ENCODE measurements around the gene GSTT2. TPM values are rescaled to one million over a fixed set of nuclear protein-coding genes. Genes with fewer than 3 reads are reported as not detected.
"Not testable (repeated sequence)": the region's sequence is repeated elsewhere in the genome, so short reads cannot be mapped to it uniquely, and the experiment has no call there.

GSTT2 gene
- total and polyA plus RNA-seq, 2 experiments from 2014 or later = 5.0 to 5.2 TPM

DNA sequence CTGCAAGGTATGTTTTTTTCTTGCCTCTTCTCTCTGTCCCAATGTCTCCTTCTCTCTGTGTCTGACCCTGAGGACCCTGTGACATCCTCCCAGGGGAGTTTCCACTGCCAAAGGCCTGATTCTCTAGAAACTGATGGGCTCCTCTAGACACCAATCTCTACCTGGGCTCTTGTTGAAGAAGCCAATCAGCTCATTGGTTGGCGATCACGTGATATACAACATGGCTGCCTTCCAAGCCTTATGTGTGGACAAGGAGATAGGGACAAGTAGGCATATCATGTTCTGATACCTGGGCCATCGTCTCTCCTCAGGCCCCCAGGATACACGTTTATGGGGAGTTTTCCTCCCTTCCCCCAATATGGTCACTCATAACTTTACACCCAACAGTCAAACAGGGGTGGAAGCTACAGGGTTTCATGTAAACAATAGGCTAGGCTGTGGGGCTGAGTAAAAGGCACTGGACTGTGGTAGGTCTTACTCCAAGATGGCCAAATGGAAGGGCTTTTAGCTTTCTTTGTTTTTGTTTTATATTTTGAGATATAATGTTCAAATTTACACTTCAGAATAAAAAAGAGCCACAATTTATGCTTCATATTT, 13.7 kb downstream of the GSTT2 start:
- not testable (repeated sequence) for H3K27me3 ChIP-seq; H3K4me1 ChIP-seq (ENCODE audit: low read depth); H3K27ac ChIP-seq; DNase-seq (ENCODE audit: low read depth in 1 of 2, low spot score in 1 of 2); H3K36me3 ChIP-seq; H3K4me3 ChIP-seq; H3K9me3 ChIP-seq (ENCODE audit: low read depth)

DNA sequence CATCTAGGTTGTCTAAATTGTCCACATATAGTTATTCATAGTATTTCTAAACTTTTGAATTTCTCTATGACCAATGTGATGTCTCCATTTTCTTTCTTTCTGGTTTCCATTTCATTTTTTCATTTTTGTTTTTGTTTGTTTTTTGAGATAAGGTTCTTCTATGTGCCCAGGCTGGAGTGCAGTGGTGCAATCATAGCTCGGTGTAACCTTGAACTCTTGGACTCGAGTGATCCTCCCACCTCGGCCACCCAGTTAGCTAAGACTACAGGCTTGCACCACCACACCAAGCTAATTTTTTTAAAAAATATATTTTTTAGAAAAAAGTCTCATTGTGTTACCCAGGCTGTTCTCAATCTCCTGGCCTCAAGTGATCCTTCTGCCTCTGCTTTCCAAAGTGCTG, 17.2 kb downstream of the GSTT2 start:
- DNase-seq (ENCODE audit: low read depth in 1 of 2, low spot score in 1 of 2) = no peak
- Histone ChIP-seq H3K4me3 (no peak overlapping the region), H3K9me3 (ENCODE audit: low read depth) (no peaks in the 10 kb centered on the region), H3K36me3 (no peaks in the 10 kb centered on the region), H3K27ac (no peak overlapping the region), H3K27me3 (no peaks in the 10 kb centered on the region), H3K4me1 (ENCODE audit: low read depth) (no peaks in the 10 kb centered on the region)
- no peak for TF ChIP-seq CTCF (IDR thresholded peaks at IDR 0.05; ENCODE audit: low read depth, low read length)

DNA sequence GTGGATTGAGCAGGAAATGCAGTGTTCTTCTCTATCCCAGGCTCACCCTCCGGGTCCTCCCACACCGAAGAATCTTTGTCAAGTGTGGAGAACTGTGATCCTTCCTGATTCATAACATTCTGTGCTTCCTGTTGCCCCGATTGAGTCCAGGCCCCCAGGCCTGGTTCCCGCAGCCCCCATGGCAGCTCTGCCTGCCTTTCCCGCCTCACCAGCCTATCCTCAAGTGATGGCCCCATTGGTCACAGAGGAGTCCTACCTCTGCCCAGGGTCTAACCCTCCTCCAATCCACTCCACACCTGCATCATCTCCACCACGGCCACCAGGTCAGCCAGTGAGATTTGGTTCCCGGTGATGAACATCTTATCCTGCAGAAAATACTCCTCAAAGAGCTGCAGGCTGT, 19.8 kb downstream of the GSTT2 start:
- H3K36me3 ChIP-seq; DNase-seq (ENCODE audit: low read depth in 1 of 2, low spot score in 1 of 2); H3K27ac ChIP-seq; H3K27me3 ChIP-seq; H3K4me3 ChIP-seq; H3K4me1 ChIP-seq (ENCODE audit: low read depth); H3K9me3 ChIP-seq (ENCODE audit: low read depth): not testable (repeated sequence)

- Histone ChIP-seq H3K27ac (no peak overlapping the region), H3K36me3 (no peaks in the 10 kb centered on the region), H3K4me1 (ENCODE audit: low read depth) (no peaks in the 10 kb centered on the region), H3K27me3 (no peaks in the 10 kb centered on the region), H3K9me3 (ENCODE audit: low read depth) (no peaks in the 10 kb centered on the region), H3K4me3 (no peak overlapping the region)
- no peak for TF ChIP-seq CTCF (IDR thresholded peaks at IDR 0.05; ENCODE audit: low read depth, low read length)
- no peak for DNase-seq (ENCODE audit: low read depth in 1 of 2, low spot score in 1 of 2)
These were observed 21.4 kb downstream of the GSTT2 start for GRCh38 chr22:24001314-24001713.

DNA sequence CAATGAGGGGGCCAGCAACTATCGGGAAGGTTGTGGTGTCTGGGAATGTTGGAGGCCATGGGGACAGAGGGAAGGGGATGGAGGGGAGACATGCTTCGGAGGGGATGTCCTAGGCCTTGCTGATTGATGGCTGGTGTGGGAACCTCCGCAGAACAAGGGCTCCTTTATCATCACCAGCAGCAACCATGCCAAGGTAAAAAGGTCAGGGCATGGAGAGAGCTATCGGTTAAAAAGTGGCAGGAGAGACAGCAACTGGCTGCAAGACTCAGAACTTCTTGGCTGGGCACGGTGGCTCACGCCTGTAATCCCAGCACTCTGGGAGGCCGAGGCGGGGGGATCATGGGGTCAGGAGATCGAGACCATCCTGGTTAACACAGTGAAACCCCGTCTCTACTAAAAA, 22.3 kb downstream of the GSTT2 start:
- no peak for DNase-seq (ENCODE audit: low read depth in 1 of 2, low spot score in 1 of 2)
- Histone ChIP-seq H3K27me3 (no peaks in the 10 kb centered on the region), H3K36me3 (no peaks in the 10 kb centered on the region), H3K4me3 (no peak overlapping the region), H3K9me3 (ENCODE audit: low read depth) (no peaks in the 10 kb centered on the region), H3K4me1 (ENCODE audit: low read depth) (no peaks in the 10 kb centered on the region), H3K27ac (no peak overlapping the region)
- no peak for TF ChIP-seq CTCF (IDR thresholded peaks at IDR 0.05; ENCODE audit: low read depth, low read length)

- no peaks in the 10 kb centered on the region for H3K27me3 ChIP-seq
- H3K9me3 ChIP-seq (ENCODE audit: low read depth) = no peaks in the 10 kb centered on the region
- H3K36me3 ChIP-seq = no peaks in the 10 kb centered on the region
- DNase-seq (ENCODE audit: low read depth in 1 of 2, low spot score in 1 of 2) = no peak
- no peak overlapping the region for H3K4me3 ChIP-seq
- no peak overlapping the region for H3K27ac ChIP-seq
- H3K4me1 ChIP-seq (ENCODE audit: low read depth) = no peaks in the 10 kb centered on the region
- no peak for TF ChIP-seq CTCF (IDR thresholded peaks at IDR 0.05; ENCODE audit: low read depth, low read length)
These were observed 22.9 kb downstream of the GSTT2 start for GRCh38 chr22:24002851-24003250.

GRCh38 chr22:24003887-24004286, 24.0 kb downstream of the GSTT2 start:
- Histone ChIP-seq H3K27ac (no peak overlapping the region), H3K27me3 (no peaks in the 10 kb centered on the region), H3K36me3 (no peaks in the 10 kb centered on the region), H3K9me3 (ENCODE audit: low read depth) (no peaks in the 10 kb centered on the region), H3K4me1 (ENCODE audit: low read depth) (no peaks in the 10 kb centered on the region), H3K4me3 (no peak overlapping the region)
- no peak for TF ChIP-seq CTCF (IDR thresholded peaks at IDR 0.05; ENCODE audit: low read depth, low read length)
- no peak for DNase-seq (ENCODE audit: low read depth in 1 of 2, low spot score in 1 of 2)

Data from cardiac muscle cell (in vitro differentiated cells and primary cell).